Measurements from ENCODE around the gene CTNND2.
"Not testable (repeated sequence)": the region's sequence is repeated elsewhere in the genome, so short reads cannot be mapped to it uniquely, and the experiment has no call there.

Gene CTNND2

DNA sequence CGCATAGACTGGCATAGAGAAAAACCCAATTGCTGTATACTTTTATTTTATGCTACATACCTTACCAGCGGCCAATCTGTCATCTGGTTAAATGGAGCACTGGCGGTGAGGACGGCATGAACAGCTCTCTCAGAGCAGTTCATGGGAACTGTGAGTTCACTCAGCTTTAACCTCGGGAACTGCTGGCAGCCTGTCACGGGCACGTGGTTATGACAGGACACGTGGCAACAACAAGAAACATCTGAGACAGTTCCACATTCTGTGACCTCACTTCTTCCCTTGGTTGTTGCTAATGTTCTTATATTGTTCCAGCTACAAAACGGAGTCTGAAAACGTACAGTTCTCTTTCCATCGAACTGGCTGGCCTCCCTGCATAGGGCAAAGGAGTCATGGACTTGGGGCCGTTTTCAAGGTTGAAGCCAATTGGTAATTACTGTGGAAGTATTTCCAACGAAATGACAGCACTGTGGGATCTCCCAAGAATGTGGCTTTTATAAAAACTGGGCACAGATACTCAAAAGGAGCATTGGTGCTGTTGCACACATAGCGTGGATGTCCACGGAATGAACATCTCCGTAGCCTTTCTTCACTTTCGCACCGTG lies 896.9 kb downstream of the CTNND2 start:
- no peak for FAIRE-seq

DNA sequence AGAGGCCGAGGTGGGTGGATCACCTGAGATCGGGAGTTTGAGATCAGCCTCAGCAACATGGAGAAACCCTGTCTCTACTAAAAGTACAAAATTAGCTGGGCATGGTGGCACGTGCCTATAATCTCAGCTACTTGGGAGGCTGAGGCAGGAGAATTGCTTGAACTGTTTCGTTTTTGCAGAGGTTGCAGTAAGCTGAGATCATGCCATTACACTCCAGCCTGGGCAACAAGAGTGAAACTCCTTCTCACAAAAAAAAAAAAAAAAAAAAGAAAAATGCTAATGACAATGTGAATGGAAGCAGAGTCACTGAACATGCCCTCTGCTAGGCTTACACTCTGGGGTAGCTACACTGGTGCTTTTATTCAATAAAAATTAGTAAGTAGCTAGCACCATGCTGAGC lies 899.7 kb downstream of the CTNND2 start:
- FAIRE-seq = not testable (repeated sequence)

DNA sequence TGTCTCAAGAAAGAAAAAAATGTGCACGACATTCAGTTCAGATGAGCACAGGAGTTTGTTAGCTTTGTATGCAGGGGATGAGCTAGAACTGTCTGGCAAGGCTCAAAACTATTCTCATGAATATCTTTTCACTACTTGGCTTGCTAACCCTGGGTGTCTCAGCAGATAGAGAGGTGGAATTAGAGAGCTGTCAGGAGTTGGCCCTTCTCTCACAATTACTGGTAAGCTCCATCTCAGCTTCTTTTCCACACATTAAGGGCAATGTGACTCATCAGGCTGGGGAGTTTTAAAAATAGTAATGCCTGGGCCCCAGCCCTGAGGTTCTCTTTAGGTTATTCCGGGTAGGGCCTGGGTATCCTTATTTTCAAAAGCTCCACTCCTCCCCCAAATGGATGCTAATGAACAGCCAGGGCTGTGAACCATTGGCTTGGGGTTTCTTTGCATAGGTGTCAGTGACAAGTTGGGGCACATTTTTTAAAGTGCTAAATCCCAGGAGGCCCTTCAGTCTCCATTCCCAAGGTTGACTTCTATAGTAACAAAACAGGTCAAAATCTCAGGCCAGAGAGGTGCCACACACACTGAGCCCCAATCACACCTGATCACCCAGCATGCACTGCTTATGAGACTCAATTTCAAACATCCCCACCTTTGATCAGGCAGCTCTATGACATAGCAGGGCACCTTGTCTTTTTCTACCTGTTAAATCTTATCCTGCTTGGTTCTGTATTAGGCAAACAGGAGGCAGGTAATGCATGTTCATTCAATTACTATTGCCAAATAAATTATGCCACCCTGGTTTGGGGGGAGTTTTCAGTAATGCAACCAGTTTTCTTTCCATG lies 903.5 kb downstream of the CTNND2 start:
- no peak for FAIRE-seq

DNA sequence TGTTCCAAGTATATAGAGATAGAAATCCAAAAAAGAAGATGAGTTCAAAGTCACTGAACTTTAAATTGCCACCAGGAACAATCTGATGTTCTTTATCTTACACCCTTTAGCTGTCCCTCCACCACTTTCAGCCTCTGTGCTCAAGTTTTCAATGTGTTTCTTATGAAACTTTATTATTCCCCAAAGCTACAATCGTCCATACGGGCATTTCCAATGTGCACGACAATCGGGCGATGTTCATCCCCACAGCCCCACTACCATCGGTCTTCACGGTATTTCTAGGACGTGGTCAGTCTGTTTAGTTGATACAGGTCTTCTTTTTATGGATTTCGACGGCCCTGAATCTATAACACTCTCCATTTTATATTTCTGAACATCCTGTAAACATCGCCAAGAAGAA lies 904.5 kb downstream of the CTNND2 start:
- no peak for FAIRE-seq

DNA sequence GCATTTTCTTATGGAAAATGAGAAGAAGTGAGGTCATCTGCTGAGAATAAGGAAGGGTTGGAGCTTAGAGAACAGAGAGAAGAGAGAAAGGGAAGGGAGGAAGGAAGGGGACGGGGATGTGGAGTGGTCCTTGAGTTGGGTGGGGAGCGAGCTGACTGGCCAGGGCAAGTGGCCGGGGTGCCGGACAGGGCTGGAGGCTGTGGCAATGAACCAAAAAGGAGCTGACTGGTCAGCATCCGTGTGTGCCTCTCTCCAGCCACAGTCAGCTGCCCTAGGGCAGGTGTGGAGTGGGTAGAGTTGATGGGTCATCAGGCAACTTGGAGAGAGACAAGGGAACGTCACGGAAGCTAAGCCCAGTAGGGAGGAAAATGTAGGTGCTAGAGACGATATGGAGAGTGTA lies 908.4 kb downstream of the CTNND2 start:
- no peak for FAIRE-seq

DNA sequence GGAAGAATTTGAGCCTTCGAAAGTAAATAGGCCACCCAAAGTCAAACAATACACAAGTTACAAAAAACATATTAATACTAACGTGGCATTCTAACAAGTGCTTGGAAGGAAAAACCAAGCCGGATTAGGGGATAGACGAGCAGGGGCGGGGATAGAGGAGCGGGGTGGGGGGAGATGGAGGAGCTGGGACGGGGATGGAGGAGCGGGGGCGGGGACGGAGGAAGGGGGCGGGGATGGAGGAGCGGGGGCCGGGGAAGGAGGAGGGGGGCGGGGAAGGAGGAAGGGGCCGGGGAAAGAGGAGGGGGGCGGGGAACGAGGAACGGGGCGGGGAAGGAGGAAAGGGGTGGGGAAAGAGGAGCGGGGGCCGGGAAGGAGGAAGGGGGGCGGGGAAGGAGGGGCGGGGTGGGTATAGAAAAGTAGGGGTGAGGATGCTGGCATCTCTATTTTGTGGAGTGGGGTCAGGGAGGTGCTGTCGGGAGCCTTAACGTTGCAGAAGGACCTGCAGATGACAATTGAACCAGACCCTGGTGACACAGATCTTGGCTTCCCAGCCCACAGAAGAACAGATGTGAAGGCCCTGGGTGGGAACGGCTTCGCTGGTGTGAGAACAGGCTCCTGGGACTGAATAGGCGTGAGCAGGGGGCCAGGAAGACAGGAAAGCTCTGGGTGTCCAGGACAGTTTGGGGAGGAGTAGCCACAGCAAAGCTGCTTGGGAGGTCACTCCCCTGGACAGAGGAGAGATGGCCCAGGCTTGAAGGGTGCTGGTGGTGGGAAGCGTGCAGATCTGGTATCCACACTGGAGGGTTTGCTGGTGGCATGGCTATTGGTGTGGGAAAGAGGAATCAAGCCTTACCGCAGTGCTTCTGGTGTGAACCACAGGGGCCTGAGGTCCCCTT lies 909.9 kb downstream of the CTNND2 start:
- no peak for FAIRE-seq

DNA sequence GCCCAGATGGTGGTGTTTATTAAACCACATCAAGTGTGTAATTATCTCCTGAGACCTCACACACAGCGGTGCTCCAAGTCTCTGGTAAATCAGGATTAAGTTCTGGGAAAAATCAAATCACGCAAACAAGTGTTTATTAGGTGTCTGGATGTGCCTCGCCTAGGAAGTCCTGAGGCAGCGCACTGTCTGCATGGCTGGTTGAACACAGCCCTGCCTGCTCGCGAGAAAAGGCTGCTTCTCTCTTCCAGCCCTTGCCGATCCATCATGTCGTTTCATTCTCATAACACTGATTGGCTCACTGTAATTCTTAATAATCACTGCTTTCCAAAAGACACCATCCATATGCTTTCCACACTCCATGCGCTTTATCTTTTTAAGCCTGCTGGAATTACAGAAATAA lies 913.6 kb downstream of the CTNND2 start:
- no peak for FAIRE-seq

DNA sequence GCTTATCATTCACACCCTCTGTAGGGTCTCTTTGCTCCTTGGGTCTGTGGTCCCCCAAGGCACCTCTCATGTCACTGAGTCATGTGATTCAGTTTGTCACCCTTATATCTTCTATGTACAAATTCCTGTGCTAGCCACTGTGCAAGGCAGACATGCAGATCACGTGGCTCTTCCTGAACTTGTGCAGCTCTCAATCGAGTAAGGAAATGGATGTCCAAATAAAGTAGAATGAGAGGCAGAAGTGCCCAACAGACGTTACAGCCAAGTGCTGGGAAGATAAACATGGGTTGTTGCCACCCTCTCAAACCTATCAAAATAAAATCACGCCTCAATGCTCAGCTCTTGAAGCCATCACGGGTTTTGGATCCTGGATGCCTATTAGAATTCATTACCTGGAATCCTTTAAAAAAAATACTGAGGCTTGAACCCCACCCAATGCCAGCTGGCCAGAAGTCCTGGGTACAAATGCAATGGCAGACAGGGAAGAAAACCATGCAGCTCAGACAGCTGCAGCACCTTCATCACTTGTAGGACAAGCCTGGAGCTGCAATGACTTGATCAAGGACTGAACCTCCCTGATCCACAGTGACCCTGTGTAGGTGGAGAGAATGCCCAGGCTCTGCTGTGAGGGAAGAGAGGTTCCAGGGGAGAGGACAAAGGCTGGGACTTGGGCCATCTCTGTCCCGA lies 914.5 kb downstream of the CTNND2 start:
- FAIRE-seq = no peak

DNA sequence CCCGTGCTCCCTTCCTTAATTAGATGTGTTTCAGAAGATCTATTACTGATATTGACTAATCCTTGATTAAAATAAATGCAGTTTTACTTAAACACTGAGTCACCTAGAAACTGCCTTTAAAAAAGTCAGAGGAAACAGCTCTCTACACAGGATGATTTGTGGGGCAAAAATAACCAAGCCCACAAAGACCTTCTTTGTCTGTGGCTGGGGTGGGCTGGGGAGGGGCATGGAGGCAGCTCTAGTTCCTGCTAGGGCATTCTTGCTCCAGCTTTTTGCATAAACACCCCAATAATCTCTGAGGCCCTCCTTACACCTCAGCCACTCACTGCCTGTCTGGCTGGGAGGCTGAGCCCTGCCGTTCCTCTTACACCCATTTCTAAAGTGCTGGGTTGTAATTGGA lies 915.6 kb downstream of the CTNND2 start:
- no peak for FAIRE-seq

DNA sequence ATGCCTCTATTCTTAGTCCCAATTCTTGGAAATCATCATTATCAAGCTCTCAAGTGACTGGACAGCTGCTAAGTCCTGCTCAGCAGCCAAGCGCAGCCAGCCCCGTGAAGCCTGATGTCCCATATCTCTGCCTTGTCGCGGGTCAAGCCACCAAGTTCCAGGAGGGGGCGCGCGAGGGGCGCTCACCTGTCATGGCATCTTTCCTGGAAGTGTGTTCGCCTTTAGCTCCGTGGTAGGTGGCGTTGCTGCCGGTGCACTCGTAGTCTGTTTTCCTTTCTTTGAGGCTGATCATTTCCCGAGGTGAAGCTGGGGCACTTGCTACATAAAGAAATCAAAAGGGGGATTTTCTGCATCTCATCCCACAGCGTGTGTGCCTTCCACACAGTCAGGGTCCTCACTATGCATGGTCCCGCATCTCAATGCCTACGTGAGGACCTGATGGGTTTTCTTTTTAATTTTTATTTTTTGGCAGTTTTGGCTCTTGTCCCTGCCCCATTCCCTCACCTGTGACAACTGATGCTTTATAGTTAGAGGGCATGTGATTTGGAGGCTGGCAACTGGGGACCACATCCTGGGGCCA lies 916.2 kb downstream of the CTNND2 start:
- FAIRE-seq = no peak

DNA sequence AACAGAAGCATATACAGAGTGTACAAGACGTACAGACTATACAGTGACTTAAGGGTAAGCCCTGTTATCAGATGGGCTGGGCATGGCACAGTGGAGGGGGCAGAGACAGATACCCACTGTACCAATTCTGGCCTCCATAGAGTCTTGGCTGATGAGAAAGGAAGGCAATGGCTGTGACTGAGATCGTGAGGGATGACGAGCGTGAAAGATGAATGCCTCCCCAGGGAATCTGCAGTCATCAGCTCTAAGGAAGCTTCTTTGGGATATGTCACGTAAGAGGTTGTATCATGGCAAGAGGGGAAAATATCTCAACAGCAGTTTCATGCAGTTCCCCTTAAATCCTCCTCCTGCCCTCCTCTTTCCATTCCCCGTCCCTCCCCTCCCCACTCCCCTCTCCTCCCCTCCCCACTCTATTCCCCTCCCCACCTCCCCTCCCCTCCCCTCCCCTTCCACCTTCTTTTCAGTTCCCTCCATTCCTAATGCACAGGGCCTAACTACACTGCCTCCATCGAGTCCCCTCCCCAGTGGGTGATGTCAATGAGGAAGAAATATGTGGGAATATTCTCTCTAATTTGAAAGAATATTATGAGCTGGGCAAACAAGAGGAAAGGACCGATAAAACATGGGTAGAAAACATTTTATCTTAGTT lies 916.8 kb downstream of the CTNND2 start:
- FAIRE-seq = no peak

DNA sequence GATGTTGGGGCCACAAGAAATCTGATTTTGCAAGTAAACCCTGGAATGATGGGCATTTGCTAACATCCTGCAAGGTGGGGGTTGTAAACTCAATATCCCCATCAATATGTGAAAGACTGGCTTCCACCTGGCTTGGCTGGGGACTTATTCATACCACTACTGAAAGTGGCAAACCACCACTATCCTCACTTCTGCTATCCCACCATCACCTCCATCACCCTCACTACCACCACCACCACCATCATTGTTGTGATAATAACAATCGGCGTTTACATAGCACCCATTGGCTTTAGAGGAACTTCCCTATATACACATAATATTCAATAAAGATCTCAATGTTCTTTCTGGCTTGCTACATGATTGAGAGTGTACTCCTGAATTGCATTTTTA lies 918.5 kb downstream of the CTNND2 start:
- no peak for FAIRE-seq

DNA sequence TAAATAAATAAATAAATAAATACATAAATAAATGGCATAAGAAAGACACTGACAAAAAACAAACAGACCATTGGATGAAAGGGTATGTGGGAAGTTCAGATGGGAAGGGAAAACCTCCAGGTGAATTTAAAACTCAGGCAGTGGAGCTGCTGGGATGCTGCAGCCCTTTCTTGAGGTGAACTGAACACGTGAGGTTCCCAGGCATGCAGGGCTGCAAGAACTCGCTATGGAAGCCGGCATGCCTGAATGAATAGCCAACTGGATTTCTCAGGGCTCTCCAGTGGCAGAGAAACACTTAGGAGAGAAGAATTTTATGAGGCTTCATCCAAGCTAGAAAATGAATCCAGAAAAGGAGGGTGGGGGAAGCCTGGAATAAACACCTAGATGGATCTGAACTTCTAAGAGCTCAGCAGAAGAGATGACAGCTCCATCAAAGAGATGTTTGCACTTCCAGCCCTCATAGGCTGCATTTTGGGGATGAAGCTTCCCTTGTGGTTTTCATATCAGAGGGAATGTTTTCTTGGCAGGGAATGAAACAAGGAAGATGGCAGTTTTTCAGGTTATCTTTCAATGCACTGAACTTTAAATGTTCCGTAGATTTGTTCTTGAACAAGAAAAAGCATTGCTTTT lies 919.0 kb downstream of the CTNND2 start:
- no peak for FAIRE-seq

DNA sequence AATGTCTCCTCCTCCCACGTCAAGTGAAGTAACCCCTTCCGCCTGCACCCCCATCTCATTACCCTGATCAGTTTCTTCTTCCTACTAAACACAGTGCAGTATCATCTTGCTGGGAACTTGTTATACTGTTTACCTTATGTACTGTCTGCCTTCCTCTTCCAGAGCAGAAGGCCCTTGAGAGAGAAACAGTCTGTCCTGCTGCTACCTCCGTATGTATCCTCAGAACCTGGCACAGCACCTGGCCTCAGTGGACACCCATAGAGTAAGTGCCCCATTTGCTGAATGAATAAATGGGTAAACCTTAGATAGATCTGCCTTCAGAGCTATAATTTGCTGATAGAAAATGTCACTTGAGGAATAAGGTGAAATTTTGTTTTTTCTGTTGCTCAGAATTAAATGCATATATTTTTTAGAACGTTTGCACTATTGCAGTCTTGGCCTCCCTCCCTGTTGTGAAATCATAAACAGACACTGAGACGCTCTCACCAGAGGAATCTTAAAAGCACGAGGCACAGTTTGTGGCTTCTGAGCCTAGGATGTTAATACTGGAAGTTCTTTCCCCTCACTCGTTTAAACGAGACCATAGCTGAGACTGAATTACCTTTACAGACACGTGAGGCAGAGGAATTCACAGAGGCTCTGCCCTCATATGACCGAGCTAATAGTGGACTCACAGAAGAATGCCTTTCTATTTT lies 920.1 kb downstream of the CTNND2 start:
- no peak for FAIRE-seq

DNA sequence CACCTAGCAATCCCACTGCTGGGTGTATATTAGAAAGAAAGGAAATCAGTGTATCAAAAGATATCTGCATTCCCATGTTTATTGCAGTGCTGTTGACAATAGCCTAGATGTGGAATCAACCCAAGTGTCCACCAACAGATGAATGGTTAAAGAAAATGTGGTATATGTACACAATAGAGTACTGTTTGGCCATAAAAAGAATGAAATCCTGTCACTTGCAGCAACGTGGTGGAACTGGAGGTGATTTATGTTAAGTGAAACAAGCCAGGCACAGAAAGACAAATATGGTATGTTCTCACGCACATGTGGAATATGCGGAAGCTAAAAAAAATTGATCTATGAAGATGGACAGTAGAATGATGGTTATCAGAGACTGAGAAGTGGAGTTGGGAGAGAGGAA lies 921.6 kb downstream of the CTNND2 start:
- no peak for FAIRE-seq

DNA sequence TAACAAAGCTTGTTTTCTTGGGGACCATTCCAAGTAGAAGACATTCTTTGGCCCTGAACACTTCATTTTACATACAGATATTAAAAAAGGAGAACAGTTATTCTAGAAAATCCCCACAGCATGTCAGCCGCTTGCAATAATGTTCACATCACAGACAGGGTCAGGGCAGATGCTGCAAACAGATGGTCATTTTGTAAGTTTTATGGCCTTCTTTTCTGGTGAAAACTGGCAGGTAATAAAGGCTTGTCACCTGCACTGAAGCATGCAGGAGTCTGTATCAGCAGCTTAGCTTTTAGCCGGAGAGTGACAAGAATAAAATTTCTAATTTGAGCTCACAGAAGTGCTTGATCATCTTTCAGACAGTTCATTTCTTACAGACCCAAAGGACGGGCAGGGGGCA lies 922.3 kb downstream of the CTNND2 start:
- FAIRE-seq = no peak

DNA sequence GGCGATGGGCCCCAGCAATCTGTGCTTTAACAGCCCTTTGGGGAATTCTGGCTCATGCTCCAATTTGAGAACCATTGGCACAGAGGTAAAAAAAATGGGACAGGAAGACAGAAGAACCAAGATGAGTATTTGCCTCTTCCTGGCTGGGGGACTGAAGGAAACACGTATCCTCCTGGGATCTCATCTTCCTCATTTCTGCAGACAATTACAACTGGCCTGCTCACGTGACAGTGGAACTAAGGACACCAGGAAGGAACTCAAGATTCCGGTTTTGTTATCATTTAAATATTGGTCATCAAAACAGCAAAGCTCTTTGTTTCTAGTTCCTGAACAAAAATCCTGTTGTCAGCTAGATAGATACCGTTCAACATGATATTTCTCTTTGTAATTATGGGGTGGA lies 927.2 kb downstream of the CTNND2 start:
- no peak for FAIRE-seq

DNA sequence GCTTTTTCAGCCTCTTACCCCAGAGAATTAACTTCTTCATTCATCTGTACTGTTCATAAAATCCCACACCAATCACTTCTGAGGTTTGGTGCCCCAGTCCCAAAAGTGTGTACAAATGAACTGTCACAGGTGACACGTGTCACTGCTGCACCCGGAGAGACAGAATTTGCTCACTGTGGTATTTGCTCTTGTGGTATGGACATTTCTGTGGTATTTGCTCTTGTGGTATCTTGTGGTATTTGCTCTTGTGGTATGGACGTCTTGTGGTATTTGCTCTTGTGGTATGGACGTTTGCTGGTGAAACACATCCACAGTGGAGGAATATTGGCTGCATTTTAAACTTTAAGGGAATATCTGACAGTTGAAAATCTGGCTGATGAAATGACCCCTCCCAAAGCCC lies 928.3 kb downstream of the CTNND2 start:
- no peak for FAIRE-seq

DNA sequence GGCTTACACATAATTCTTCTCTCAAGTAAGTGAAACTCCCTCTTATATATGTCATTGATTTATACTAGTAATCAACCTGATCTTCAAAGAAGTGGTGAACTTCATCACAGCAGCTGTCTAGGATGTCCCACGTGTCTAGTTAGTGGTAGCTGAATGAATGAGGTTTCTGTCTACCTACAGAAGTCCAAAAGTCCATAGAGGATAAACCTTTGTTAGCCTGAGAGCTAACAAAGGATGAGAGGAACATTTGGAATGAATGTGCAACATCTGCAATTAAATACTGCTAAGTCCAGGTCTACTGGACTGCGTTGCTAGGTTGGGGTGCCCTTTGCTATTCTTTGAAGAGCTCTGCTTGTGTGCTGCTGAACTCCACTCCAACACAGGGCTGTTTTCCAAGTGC lies 929.4 kb downstream of the CTNND2 start:
- FAIRE-seq = no peak

DNA sequence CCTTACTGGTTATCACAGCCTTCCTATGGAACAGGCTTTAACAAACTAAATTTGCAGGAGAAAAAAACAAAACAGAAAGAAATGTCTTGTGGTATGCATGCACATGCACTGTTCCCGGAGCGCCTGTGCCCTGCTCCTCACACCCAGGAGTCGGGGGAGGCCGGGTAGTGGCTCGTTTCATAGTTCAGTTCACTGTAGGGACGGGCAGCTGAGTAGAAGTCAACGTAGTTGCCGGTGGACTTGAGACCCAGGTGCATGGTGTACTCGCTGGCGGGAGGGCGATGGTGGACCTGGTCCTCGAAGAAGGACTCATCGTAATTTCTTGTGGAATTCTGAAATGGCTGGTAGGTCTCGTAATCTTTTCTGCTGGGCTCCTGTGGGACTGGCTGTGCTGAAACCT lies 930.9 kb downstream of the CTNND2 start:
- FAIRE-seq = no peak

DNA sequence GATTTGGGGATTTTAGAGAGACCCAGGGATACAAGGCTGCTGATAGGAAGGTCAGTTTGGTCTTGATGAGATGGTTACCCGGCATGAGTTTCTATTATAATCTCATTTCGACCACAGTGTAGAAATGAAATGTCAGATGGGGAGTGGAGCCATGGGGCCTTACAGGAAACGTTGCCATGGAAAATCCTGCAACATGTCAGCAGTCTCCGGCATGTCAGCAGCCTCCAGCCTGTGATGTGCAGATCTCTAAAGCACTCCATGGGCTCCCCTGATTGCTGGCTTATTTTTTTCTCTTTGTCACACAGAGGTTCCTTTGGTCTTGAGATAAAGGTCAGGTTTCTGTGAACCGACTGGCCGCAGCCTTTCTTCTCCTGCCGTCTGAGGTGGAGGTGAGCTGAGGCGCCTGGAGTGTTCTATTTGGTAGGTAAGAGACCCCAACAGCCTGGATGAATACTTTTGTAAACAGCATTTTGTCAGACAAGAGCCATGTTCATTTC lies 934.5 kb downstream of the CTNND2 start:
- no peak for FAIRE-seq

Data from islet of Langerhans (tissue), 1 donor.